Spleen (tissue), 11 donors: ENCODE results near the gene UGT1A5. TPM values are rescaled to one million over a fixed set of nuclear protein-coding genes. Genes with fewer than 3 reads are reported as not detected.
A peak's percentile ranks its signal among the peaks of the same experiment; 100 is the strongest.

Experiments
- DNase-seq: peaks from one replicate; pipeline ENCODE4 v3.0.0-alpha.2; 2020
- H3K27ac ChIP-seq, 8 donors: fragments of 200-600 bp; sonication (generic) in 7 of 8; 1 replicate in 4 of 8; 2 replicates in 4 of 8; pipeline versions ENCODE4 v1.5.0 to v1.8.0; 2016 to 2021; ENCODE audit warnings: inconsistent platforms in 4 of 8, mild to moderate bottlenecking in 4 of 8, moderate library complexity in 1 of 8
- H3K27me3 ChIP-seq, 7 donors: fragments of 200-600 bp; sonication (generic) in 6 of 7; replicated peaks in 1 of 7; 1 replicate in 4 of 7; 2 replicates in 3 of 7; pipeline versions ENCODE4 v1.5.0 to v1.8.0; 2016 to 2021; ENCODE audit warnings: inconsistent platforms in 3 of 7, mild to moderate bottlenecking in 1 of 7
- H3K36me3 ChIP-seq, 6 donors: fragments of 200-600 bp; sonication (generic) in 5 of 6; 1 replicate in 4 of 6; 2 replicates in 2 of 6; pipeline versions ENCODE4 v1.5.0 to v1.8.0; 2016 to 2021; ENCODE audit warnings: inconsistent platforms in 2 of 6
- H3K4me1 ChIP-seq, 6 donors: fragments of 200-600 bp; sonication (generic) in 5 of 6; 1 replicate in 3 of 6; 2 replicates in 3 of 6; pipeline versions ENCODE4 v1.5.0 to v1.8.0; 2016 to 2021; ENCODE audit warnings: inconsistent platforms in 3 of 6
- H3K4me3 ChIP-seq, 8 donors: fragments of 200-600 bp; sonication (generic) in 7 of 8; 1 replicate in 4 of 8; 2 replicates in 4 of 8; pipeline versions ENCODE4 v1.5.0 to v1.8.0; 2016 to 2021; ENCODE audit warnings: inconsistent platforms in 4 of 8, mild to moderate bottlenecking in 4 of 8, moderate library complexity in 2 of 8
- H3K9me3 ChIP-seq, 8 donors: fragments of 200-600 bp; sonication (generic) in 7 of 8; 1 replicate in 4 of 8; 2 replicates in 4 of 8; pipeline versions ENCODE4 v1.5.0 to v1.8.0; 2016 to 2021; ENCODE audit warnings: inconsistent platforms in 4 of 8
- POLR2A ChIP-seq, 3 donors: fragments of 450-650 bp; IDR thresholded peaks; one replicate each; pipeline ENCODE4 v1.5.1; 2017; ENCODE audit warnings: antibody characterized with exemption in 3 of 3, mild to moderate bottlenecking in 1 of 3
- POLR2AphosphoS5 ChIP-seq, 3 donors: sonication (generic); formaldehyde crosslinking; IDR thresholded peaks; one replicate each; pipeline ENCODE4 v1.5.1; 2017; ENCODE audit warnings: antibody characterized with exemption in 3 of 3
- WGBS, 5 donors: extraction: QIAGEN DNeasy Blood & Tissue Kit in 3 of 5; methylation state at CpG; one replicate each; pipeline versions ENCODE4 v1.1.5 to v1.1.7; 2013 to 2018; 5-methylcytosine and 5-hydroxymethylcytosine counted together
- intact Hi-C: fragments of 100-400 bp; cut with DNase I; formaldehyde crosslinking; loops from one replicate; pipeline ENCODE4 v1.15.0; 2023; ENCODE audit warnings: low total_unique reads
- polyA plus RNA-seq, 3 donors: library from polyadenylated mRNA; stranded (reverse); fragments of 200-250 nt; gene quantifications; one replicate each; pipeline ENCODE4 v1.2.1, GENCODE V29; 2013
- total RNA-seq, 7 donors: library from RNA; depleted of rRNA in 3 of 7; stranded (reverse); fragments of >200 nt in 3 of 7; fragmentation: NEBNext Ultra II Directional in 4 of 7; extraction: Animal tissue kit (Norgen Biotek cat#: 25700) in 4 of 7; gene quantifications; one replicate each; pipeline versions ENCODE4 v1.1.0 to v1.2.1, GENCODE V29; 2016 to 2021
- TF ChIP-seq, protein P1 (sequence below), 11 experiments: fragments of 200-600 bp in 7 of 11; fragments of 450-650 bp in 4 of 11; sonication (generic) in 4 of 11; IDR thresholded peaks in 8 of 11; conservative IDR thresholded peaks in 3 of 11; 1 replicate in 7 of 11; 2 replicates in 4 of 11; pipeline versions ENCODE4 v1.4.0 to v1.8.0; 2016 to 2021; ENCODE audit warnings: antibody characterized with exemption in 11 of 11, inconsistent platforms in 4 of 11, mild to moderate bottlenecking in 1 of 11
- donor health status: healthy with polysubstance abuse.
- donor health status: DM: no; HTN: no; CAD: no; lungs with moderate emphysema.
- donor health status: DM: no; HTN: no; CAD: no.
- donor health status: Bipolar disorder and iron deficiency.
- donor health status: healthy.
- donor health status: DM: no; HTN: no; CAD: no.
- donor health status: DM: yes; HTN: yes; CAD: no.

UGT1A5 gene
- total and polyA plus RNA-seq, 10 donors: not detected

DNA sequence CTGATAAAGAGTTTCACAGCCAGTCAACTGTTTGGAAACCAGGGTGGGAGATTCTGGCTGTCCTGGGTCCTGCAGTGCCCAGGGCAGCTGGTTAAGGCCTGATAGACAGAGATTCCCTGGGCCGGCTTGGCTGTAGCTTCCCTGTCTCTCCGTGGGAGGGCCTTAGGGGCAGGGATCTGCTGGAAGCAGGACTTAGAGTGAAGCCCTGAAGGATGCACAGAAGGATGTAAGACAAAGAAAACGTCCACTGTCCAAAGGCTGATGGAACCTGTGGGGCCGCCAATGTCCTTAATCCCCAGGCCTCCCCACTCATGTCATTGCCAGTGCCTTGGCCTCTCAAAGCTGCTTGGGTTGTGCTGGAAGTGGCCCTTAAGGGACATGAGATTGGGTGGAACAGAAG is 98.4 kb downstream of the UGT1A5 start:
- Histone ChIP-seq H3K27me3 (peaks cover 0 to 49% (median 0%) of the 10 kb centered on the region in 7 donors), H3K4me1 (no peaks in the 10 kb centered on the region), H3K9me3 (no peaks in the 10 kb centered on the region), H3K36me3 (no peaks in the 10 kb centered on the region), H3K27ac (no peak overlapping the region), H3K4me3 (no peak overlapping the region)
- TF ChIP-seq, protein P1, sequence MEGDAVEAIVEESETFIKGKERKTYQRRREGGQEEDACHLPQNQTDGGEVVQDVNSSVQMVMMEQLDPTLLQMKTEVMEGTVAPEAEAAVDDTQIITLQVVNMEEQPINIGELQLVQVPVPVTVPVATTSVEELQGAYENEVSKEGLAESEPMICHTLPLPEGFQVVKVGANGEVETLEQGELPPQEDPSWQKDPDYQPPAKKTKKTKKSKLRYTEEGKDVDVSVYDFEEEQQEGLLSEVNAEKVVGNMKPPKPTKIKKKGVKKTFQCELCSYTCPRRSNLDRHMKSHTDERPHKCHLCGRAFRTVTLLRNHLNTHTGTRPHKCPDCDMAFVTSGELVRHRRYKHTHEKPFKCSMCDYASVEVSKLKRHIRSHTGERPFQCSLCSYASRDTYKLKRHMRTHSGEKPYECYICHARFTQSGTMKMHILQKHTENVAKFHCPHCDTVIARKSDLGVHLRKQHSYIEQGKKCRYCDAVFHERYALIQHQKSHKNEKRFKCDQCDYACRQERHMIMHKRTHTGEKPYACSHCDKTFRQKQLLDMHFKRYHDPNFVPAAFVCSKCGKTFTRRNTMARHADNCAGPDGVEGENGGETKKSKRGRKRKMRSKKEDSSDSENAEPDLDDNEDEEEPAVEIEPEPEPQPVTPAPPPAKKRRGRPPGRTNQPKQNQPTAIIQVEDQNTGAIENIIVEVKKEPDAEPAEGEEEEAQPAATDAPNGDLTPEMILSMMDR (IDR thresholded peaks at IDR 0.05 in 8 of 11, conservative IDR thresholded peaks at IDR 0.05 in 3 of 11): no peak
- TF ChIP-seq POLR2A (IDR thresholded peaks at IDR 0.05): no peak
- TF ChIP-seq POLR2AphosphoS5 (IDR thresholded peaks at IDR 0.05): no peak
- 71 to 84% (median 79%) methylated on average over 4 of the region's 4 CpGs for WGBS, 5 donors
- intact Hi-C loops: no loop called here
- peak; percentile 49 for DNase-seq

DNA sequence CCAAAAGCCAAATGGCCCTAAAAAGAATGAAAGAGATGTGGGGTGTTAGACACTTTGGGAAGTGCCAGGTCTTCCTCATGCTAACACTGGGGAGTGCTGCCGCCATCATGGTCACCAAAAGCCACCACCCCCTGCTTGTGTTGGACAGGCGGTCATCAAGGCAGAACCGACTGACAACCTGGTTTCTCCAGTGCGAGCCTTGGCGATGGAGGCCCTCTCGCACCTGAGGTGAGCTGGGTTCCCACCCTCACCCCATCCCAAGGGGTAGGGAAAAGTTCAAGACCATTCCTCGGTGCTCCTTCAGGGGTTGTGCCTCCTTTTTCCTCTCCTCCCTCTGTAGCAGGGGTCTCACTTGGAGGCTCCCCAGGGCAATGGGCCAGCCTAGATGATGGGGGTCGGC is 99.0 kb downstream of the UGT1A5 start:
- intact Hi-C loops: no loop called here

DNA sequence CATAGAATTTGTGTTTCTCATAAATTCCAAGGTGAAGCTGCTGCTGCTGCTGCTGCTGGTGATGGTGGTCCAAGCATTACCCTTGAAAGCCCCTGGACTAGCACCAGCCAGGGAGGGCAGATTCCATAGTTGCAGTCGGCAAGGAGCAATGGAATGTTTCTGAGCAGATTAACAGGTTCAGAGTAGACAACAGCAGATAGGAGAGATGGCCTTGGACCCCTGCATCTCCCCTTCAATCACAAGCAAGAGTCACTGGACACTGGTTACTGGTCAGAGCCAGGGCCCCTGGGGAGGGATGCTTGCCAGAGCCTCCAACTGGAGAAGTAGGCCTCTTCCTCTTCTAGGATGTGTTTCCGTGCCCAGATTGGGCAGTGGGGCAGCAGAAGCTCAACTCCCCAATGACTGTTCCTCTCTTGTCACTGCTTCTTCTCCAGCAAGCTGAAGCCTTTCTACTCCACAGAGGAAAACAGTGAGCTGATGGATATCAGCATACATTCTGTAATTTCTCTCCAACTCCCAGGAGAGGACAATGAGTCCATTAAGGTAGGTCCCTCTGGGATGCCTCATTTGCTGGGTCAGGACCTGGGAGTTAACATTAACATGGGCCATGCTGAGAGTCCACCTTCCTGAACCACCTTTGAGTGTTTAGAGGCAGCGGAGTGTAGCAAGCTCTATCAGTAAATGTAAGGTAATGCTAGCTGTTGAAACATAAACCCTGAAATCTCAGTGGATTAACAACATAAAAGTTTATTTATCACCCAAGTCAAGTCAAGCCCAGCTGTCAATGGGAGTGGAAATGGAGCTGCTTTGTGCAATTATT is 100.7 kb downstream of the UGT1A5 start:
- TF ChIP-seq POLR2A (IDR thresholded peaks at IDR 0.05) (no peak), POLR2AphosphoS5 (IDR thresholded peaks at IDR 0.05) (no peak)
- TF ChIP-seq, protein P1 (IDR thresholded peaks at IDR 0.05 in 8 of 11, conservative IDR thresholded peaks at IDR 0.05 in 3 of 11): no peak
- Histone ChIP-seq H3K27me3 (peaks cover 0 to 35% (median 0%) of the 10 kb centered on the region in 7 donors), H3K27ac (no peak overlapping the region), H3K36me3 (no peaks in the 10 kb centered on the region), H3K4me1 (no peaks in the 10 kb centered on the region), H3K4me3 (no peak overlapping the region), H3K9me3 (peaks cover 0 to 4% (median 0%) of the 10 kb centered on the region in 8 donors)
- peak; percentile 16 for DNase-seq
- intact Hi-C loops: no loop called here
- 78 to 89% (median 84%) methylated on average over 3 of the region's 3 CpGs for WGBS, 5 donors

More for the DNA sequence above, 99.0 kb downstream of the UGT1A5 start:
- DNase-seq: peak; percentile 38
- H3K4me1 ChIP-seq: no peaks in the 10 kb centered on the region
- H3K9me3 ChIP-seq: peaks cover 0 to 4% (median 0%) of the 10 kb centered on the region in 8 donors
- no peaks in the 10 kb centered on the region for H3K36me3 ChIP-seq
- WGBS, 5 donors: 82 to 93% (median 89%) methylated on average over 8 of the region's 8 CpGs
- peaks cover 0 to 49% (median 0%) of the 10 kb centered on the region in 7 donors for H3K27me3 ChIP-seq
- H3K4me3 ChIP-seq: no peak overlapping the region
- H3K27ac ChIP-seq: no peak overlapping the region
- TF ChIP-seq, protein P1 (IDR thresholded peaks at IDR 0.05 in 8 of 11, conservative IDR thresholded peaks at IDR 0.05 in 3 of 11): no peak
- no peak for TF ChIP-seq POLR2AphosphoS5 (IDR thresholded peaks at IDR 0.05)
- TF ChIP-seq POLR2A (IDR thresholded peaks at IDR 0.05): no peak

DNA sequence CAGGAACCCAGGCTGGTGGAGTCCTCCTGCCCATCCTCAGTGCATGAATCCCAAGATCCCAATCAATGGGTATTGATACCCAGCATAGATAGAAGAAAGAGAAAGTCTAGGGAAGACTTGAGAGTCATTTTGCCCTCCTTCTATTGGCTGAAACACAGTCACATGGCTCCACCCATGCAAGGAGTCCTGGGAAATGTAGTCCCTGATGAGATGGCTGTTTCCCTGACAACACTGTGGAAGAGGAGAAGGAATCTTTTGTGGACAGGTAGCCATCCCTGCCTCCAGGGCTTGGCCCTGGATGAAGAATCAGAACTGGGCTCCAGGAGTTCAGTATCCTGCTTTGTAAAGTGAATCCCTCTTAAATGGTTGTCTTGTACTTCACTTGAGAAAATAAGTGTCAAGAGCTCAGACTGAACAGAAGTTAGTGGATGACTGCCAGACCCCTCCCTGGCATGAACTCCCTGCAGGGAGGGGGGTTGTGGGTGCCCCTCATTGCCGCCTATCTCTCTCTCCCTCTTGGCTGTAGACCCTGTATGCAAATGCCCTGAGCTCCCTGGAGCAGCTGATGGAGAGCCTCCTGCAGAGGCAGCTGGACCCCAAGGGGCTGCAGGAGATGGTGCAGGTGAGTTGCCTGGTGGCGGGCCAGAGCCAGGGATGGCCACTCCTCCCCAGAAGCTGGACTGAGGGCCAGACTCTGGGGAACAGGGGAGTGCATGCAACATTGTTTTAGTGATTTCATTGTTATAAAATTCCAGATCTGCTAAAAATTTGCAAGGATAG is 101.5 kb downstream of the UGT1A5 start:
- Histone ChIP-seq H3K27me3 (peaks cover 0 to 28% (median 0%) of the 10 kb centered on the region in 7 donors), H3K36me3 (no peaks in the 10 kb centered on the region), H3K9me3 (peaks cover 0 to 4% (median 0%) of the 10 kb centered on the region in 8 donors), H3K4me3 (no peak overlapping the region), H3K27ac (no peak overlapping the region), H3K4me1 (no peaks in the 10 kb centered on the region)
- 61 to 86% (median 74%) methylated on average over 2 of the region's 2 CpGs for WGBS, 5 donors
- intact Hi-C loops: no loop called here
- peak; percentile 73 for DNase-seq
- TF ChIP-seq POLR2A (IDR thresholded peaks at IDR 0.05) (no peak), POLR2AphosphoS5 (IDR thresholded peaks at IDR 0.05) (no peak)
- TF ChIP-seq, protein P1 (IDR thresholded peaks at IDR 0.05 in 8 of 11, conservative IDR thresholded peaks at IDR 0.05 in 3 of 11): no peak
